Measurements from ENCODE around the gene OR52H1.

The OR52H1 gene

GRCh38 chr11:5507933-5508305 lies 40.4 kb downstream of the OR52H1 start:
- in situ Hi-C loops (cut with MboI; ENCODE audit: low sequenced_read_pairs, unreplicated experiment) = no loop called here
- no peak for DNase-seq (ENCODE audit: low spot score)
- TF ChIP-seq, protein P1, sequence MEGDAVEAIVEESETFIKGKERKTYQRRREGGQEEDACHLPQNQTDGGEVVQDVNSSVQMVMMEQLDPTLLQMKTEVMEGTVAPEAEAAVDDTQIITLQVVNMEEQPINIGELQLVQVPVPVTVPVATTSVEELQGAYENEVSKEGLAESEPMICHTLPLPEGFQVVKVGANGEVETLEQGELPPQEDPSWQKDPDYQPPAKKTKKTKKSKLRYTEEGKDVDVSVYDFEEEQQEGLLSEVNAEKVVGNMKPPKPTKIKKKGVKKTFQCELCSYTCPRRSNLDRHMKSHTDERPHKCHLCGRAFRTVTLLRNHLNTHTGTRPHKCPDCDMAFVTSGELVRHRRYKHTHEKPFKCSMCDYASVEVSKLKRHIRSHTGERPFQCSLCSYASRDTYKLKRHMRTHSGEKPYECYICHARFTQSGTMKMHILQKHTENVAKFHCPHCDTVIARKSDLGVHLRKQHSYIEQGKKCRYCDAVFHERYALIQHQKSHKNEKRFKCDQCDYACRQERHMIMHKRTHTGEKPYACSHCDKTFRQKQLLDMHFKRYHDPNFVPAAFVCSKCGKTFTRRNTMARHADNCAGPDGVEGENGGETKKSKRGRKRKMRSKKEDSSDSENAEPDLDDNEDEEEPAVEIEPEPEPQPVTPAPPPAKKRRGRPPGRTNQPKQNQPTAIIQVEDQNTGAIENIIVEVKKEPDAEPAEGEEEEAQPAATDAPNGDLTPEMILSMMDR (IDR thresholded peaks at IDR 0.05; ENCODE audit: borderline replicate concordance, control extremely low read depth, extremely low read depth, insufficient read depth, missing control alignments) = no peak

- TF ChIP-seq, protein P1 (IDR thresholded peaks at IDR 0.05; ENCODE audit: borderline replicate concordance, control extremely low read depth, extremely low read depth, insufficient read depth, missing control alignments) = no peak
- in situ Hi-C loops (cut with MboI; ENCODE audit: low sequenced_read_pairs, unreplicated experiment) = no loop called here
- no peak for DNase-seq (ENCODE audit: low spot score)
Measured at GRCh38 chr11:5507177-5507932, 41.0 kb downstream of the OR52H1 start.

- in situ Hi-C loops (cut with MboI; ENCODE audit: low sequenced_read_pairs, unreplicated experiment) = no loop called here
- TF ChIP-seq, protein P1 (IDR thresholded peaks at IDR 0.05; ENCODE audit: borderline replicate concordance, control extremely low read depth, extremely low read depth, insufficient read depth, missing control alignments) = no peak
- no peak for DNase-seq (ENCODE audit: low spot score)
Measured at GRCh38 chr11:5505363-5506048, 42.8 kb downstream of the OR52H1 start.

DNA sequence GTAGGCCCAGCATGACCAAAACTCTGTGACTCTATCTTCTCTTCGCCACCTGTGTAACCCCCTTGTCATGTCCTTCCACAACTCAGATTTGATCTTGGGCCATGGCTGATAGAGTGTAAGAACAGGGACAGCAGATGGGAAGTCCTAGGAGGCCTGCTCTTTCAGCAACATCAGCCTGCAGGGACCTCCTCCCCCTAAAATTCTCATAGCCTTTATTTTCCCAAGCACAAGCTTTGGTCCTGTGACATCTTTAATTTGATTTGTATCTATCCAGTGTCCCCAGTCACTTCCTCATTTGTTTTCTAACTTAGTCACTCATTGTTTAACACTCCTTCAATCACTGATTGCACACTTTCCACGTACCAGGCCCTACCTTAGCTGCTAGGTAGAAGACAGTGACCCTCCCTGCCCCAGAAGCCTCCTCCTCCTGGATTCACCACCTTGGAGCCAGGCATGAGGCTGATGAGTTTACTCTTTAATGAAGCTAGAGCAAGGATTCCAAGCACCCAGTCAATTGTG lies 43.9 kb downstream of the OR52H1 start:
- TF ChIP-seq, protein P1 (IDR thresholded peaks at IDR 0.05; ENCODE audit: borderline replicate concordance, control extremely low read depth, extremely low read depth, insufficient read depth, missing control alignments) = no peak
- no peak for DNase-seq (ENCODE audit: low spot score)
- in situ Hi-C loops (cut with MboI; ENCODE audit: low sequenced_read_pairs, unreplicated experiment) = no loop called here

DNA sequence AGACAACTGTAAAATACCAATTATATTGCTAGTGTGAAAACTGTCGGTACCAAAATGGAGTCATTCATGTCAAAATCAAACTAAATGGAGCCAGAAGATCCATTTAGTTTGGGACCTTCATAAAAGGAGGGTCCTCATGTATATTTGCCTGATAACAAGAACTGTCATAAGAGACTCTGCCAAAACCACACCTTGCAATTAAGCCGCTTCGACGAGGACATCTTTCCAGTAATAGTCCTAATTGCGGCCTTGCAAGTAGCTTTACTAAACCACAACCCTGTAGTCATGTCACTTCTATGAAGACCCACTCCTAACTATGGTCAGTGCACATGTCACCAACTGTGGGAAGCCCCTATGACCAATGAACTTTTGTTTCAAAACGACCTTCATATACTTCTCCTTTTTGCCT lies 47.9 kb downstream of the OR52H1 start:
- in situ Hi-C loops (cut with MboI; ENCODE audit: low sequenced_read_pairs, unreplicated experiment) = no loop called here
- TF ChIP-seq, protein P1 (IDR thresholded peaks at IDR 0.05; ENCODE audit: borderline replicate concordance, control extremely low read depth, extremely low read depth, insufficient read depth, missing control alignments) = no peak

GRCh38 chr11:5499671-5500070 lies 48.7 kb downstream of the OR52H1 start:
- in situ Hi-C loops (cut with MboI; ENCODE audit: low sequenced_read_pairs, unreplicated experiment) = no loop called here
- no peak for DNase-seq (ENCODE audit: low spot score)
- TF ChIP-seq, protein P1 (IDR thresholded peaks at IDR 0.05; ENCODE audit: borderline replicate concordance, control extremely low read depth, extremely low read depth, insufficient read depth, missing control alignments) = no peak

More for the DNA sequence above, 47.9 kb downstream of the OR52H1 start:
- DNase-seq (ENCODE audit: low spot score) = no peak

Data from GM13976 (cell line).